K562 (cell line): ENCODE measurements around the gene SEMA4G.

Experiments used
- BHLHE40 ChIP-seq: IDR thresholded peaks from 2 replicates; pipeline ENCODE4 v1.6.1; 2011; ENCODE audit warnings: low read length, improper control_type of control experiment
- CREM ChIP-seq: IDR thresholded peaks from 2 replicates; pipeline ENCODE4 v1.6.1; 2014; ENCODE audit warnings: antibody characterized with exemption, low read depth
- JUN ChIP-seq, 2 experiments: sonication (generic) in 1 of 2; formaldehyde crosslinking in 1 of 2; IDR thresholded peaks; 2 replicates each; pipeline versions ENCODE4 v1.6.1 to v1.8.0; 2012 to 2022; ENCODE audit warnings: borderline replicate concordance in 2 of 2, mild to moderate bottlenecking in 2 of 2, improper control_type of control experiment in 1 of 2, low read depth in 1 of 2, low read length in 1 of 2, missing genetic modification reagents in 1 of 2
- MYBL2 ChIP-seq, 2 experiments: fragments of 450-650 bp in 1 of 2; sonication (generic) in 1 of 2; formaldehyde crosslinking in 1 of 2; IDR thresholded peaks; 2 replicates each; pipeline versions ENCODE4 v1.6.1 to v1.8.1; 2017 to 2022; ENCODE audit warnings: borderline replicate concordance in 1 of 2, inconsistent platforms in 1 of 2, low read depth in 1 of 2, mild to moderate bottlenecking in 1 of 2, missing genetic modification reagents in 1 of 2, moderate library complexity in 1 of 2
- POLR2A ChIP-seq: fragments of 450-650 bp; conservative IDR thresholded peaks from 2 replicates; pipeline ENCODE4 v1.6.1; 2016
- POLR2AphosphoS5 ChIP-seq: IDR thresholded peaks from 2 replicates; pipeline ENCODE4 v1.6.1; 2011; ENCODE audit warnings: mild to moderate bottlenecking, low read depth, low read length, moderate library complexity; ENCODE audit not compliant: control insufficient read depth, insufficient read depth
- TRIM24 ChIP-seq, 2 experiments: fragments of 450-650 bp; IDR thresholded peaks; 2 replicates each; pipeline ENCODE4 v1.6.1; 2016
- ZNF263 ChIP-seq: sonication (generic); formaldehyde crosslinking; IDR thresholded peaks from 2 replicates; pipeline ENCODE4 v1.8.0; 2022; ENCODE audit warnings: mild to moderate bottlenecking, missing genetic modification reagents, borderline replicate concordance

DNA sequence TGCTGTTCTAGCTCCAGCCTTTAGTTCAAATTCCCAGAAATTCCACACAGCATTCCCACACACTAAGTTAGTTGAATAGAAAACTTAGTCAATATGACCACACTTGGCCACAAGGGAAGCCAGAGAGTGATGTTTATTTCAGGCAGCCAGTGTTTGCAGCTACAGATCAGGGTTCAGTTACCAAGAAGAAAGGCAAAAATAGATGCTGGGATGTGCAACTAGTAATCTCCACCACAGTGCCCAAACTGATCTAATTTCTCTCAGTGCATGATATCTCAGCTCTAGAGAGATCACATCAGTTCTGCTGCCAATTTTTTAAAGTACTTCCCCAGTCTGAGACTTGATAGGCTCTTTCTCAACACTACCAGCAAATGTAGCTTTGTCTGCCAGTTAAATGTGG lies 38.9 kb upstream of the SEMA4G start:
- no peak for TF ChIP-seq POLR2AphosphoS5
- TF ChIP-seq ZNF263, result no peak
- no peak for TF ChIP-seq CREM
- TF ChIP-seq POLR2A, result no peak
- TF ChIP-seq BHLHE40, result no peak
- TF ChIP-seq TRIM24 (IDR thresholded peaks at IDR 0.05), result no peak
- TF ChIP-seq MYBL2 (IDR thresholded peaks at IDR 0.05; ENCODE audit: low read depth), result no peak
- TF ChIP-seq MYBL2 (CRISPR knock-in tag; IDR thresholded peaks at IDR 0.05; ENCODE audit: borderline replicate concordance), result no peak
- TF ChIP-seq JUN (IDR thresholded peaks at IDR 0.05; ENCODE audit: borderline replicate concordance, low read depth, low read length), result no peak
- no peak for TF ChIP-seq JUN (CRISPR knock-in tag; IDR thresholded peaks at IDR 0.05; ENCODE audit: borderline replicate concordance)
